Bronchus fibroblast of lung (primary cell): Measurements from ENCODE around the gene RAB34. TPM values are rescaled to one million over a fixed set of nuclear protein-coding genes. Genes with fewer than 3 reads are reported as not detected.

Experiments
- total RNA-seq: library from RNA; depleted of rRNA; stranded (reverse); fragments of >200 nt; gene quantifications from 2 replicates; pipeline ENCODE4 v1.2.3, GENCODE V29; 2015

The RAB34 gene, protein sequence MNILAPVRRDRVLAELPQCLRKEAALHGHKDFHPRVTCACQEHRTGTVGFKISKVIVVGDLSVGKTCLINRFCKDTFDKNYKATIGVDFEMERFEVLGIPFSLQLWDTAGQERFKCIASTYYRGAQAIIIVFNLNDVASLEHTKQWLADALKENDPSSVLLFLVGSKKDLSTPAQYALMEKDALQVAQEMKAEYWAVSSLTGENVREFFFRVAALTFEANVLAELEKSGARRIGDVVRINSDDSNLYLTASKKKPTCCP
- 371 and 405 TPM in 2 replicates for total RNA-seq

DNA sequence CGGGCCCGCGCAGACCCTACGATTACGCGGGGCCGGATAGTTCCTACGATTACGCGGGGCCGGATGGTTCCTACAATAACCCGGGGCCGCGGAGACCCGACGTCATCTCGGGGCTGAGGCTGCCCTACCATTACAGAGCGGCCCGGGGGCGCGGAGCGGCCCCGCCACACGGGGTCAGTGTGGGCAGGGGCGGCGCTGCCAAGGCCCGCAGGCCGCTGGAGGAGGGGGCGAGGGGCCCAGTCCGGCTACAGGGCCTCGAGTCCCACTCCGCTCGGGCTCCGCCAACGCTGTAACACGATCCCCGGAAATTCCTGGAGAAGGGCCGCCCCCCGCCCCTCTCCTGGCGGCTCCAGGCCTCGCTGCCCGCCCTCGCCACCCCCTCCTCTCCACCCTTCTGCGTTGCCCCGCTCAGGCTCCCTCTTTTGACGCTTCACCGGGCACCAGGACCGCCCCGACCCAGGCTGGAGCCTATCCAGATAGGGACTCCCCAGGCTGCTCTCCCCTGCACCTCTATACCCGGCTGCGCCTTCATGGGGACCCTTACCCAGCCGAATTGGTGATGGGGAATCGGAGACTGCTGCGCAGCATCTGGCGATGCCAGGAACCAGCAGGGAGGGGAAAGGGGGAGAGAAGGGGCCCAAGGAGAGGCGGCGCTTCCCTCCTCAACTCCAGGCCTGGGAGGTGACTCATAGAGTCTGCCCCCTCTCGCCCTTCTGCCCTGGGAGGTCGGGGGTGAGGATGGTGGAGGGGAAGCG, at the start of gene RAB34:
Gene RAB34 (minus strand): TSS at position 291 of the 755 bp plus-strand sequence. CDS start 602 bp downstream, outside the sequence.

DNA sequence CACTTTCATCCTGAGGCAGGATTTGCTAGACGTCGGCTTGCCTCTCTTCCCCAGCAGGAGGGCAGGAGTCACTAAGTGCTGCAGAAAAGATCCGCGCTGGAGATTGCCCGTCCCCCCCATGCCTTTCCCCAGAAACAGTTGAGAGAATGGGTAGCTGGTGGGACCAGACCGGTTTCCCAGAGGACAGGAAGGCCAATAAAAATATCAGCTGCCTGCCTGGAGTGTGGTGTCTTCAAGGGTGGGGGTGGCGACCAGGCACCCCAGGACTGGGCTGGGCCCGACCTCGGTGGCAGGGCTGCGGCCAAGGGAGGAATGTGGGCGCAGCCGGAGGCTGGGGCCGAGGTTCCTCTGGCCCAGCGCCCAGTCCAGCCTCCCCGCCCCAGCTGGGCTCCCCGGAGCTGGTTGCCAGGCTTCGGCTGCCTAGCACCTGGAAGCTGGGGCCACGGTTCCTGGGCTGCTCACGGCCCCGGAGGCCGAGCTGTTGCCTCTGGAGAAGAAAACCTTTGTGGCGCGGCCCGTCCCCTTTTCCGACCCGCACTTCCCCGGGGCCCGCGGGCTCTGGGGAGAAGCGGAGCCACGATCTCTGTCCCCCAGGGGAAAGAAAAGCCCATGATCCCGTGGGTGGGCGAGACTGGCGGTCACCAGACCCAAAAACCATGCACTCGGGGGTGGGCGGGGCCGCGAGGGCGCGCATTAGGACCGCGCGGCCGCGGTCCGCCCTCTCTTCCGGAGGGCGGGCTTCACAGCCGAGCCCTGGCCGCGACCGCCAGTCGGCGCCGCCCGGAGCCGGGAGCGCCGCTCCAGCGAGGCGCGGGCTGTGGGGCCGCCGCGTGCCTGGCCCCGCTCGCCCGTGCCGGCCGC, 25.8 kb upstream of the RAB34 start, which contains the start of gene TRAF4:
Gene TRAF4 (plus strand): TSS at position 769 of the 861 bp plus-strand sequence. CDS start 102 bp downstream, outside the sequence.

DNA sequence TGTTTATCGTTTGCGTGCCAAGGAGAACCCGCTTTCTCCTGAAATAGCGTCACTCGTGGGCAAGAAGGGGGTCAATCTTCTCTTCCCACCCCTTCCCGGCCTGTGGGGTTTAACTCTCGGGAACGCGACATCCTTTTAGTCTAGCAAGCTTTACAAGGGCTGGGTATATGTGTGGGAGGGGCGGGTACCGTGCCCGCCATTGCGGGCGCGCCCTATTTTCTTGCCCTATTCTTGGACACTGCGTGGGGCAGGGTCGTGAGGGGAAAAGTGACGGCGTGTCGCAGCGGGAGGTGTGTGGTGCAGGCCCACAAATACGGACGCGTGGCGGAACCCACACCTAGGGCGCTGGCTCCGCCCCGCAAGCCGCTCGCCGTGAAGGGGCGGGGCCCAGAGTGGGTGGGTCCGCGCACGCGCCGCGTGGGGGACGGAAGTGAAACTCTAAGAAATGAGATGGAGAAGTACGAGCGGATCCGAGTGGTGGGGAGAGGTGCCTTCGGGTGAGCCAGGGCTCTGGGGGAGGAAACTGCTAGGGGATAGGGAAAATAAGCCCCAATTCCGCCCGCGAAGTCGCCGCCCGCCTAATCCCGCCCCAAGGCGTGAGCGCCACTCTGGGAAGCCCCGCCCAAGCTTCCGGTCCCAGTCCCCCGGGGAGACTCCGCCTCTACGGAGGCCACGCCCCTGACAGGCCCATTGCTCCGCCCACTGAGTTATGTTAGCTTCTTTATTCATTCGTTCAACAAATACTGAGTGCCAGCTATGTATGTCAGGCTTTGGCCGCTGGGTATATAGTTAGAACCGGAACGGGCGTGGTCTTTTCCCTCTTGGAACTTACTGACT, 10.9 kb upstream of the RAB34 start, which contains the start of gene NEK8:
Gene NEK8 (plus strand): TSS at position 425 of the 837 bp plus-strand sequence. CDS start 26 bp downstream, at position 451.

DNA sequence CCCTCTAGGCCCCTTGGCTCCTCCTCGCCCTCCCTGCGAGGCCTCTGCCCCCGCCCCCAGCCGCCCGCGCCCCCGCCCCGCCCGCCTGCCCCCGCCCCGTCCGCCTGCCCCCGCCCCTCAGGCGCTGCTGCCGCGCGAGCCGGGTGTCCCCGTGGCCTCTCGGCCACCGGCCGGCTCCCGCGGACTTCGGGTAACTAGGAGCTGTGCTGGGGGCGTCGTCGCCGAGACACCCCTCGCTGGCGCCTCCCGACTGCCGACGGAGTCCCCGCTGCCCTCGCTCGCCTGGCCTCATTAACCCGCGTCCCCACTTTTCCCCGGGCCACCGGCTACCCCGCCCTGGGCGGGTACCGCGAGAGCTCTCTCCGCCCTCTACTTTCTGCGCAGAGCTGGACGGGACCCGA, 8.6 kb upstream of the RAB34 start, which contains the start of gene TLCD1:
Gene TLCD1 (minus strand): TSS at position 8 of the 401 bp plus-strand sequence. CDS start 136 bp downstream, outside the sequence.

DNA sequence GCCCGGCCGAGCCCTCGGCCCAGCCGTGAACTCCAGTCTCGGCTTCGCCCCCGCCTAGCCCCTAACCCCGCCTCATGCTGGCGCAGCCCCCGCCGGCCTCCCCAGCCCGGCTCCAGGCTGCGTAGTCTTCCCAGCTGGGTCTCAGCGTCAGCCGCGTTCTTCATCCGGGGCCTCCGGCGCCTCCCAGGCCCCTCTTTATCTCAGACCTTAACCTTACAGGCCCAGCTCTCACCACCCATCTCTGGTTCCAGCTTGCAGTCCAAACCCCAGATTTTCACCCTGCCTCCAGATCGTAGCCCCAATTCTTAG, 6.0 kb downstream of the RAB34 start, which contains the start of gene PROCA1:
Gene PROCA1 (minus strand): TSS at position 166 of the 309 bp plus-strand sequence. CDS start 228 bp downstream, outside the sequence.

Other genes starting within 250 kb of the RAB34 start
- not detected in 2 replicates for gene SLC13A2, start 244.2 kb downstream of the RAB34 start, total RNA-seq
- not detected in 2 replicates for gene FOXN1, start 211.5 kb downstream of the RAB34 start, total RNA-seq
- 21.0 and 24.8 TPM in 2 replicates for gene UNC119, start 165.2 kb downstream of the RAB34 start, total RNA-seq
- 69.6 and 72.1 TPM in 2 replicates for gene PIGS, start 146.3 kb downstream of the RAB34 start, total RNA-seq
- 62.4 and 80.3 TPM in 2 replicates for gene ALDOC, start 141.0 kb downstream of the RAB34 start, total RNA-seq
- gene SPAG5, start 118.8 kb downstream of the RAB34 start, total RNA-seq: 65.1 and 70.4 TPM in 2 replicates
- gene RSKR, start 103.7 kb downstream of the RAB34 start, total RNA-seq: 2.4 and 4.0 TPM in 2 replicates
- 76.0 and 80.3 TPM in 2 replicates for gene BLTP2, start 72.7 kb downstream of the RAB34 start, total RNA-seq
- gene SDF2, start 56.0 kb downstream of the RAB34 start, total RNA-seq: 46.9 and 55.2 TPM in 2 replicates
- gene SUPT6H, start 55.7 kb downstream of the RAB34 start, total RNA-seq: 17.8 and 18.5 TPM in 2 replicates
- 1.8 and 2.9 TPM in 2 replicates for gene PROCA1, start 6.0 kb downstream of the RAB34 start, total RNA-seq
- gene RPL23A, start 2.1 kb upstream of the RAB34 start, total RNA-seq: 615 and 663 TPM in 2 replicates
- gene TLCD1, start 8.4 kb upstream of the RAB34 start, total RNA-seq: 16.8 and 20.0 TPM in 2 replicates
- 2.1 and 2.9 TPM in 2 replicates for gene NEK8, start 10.9 kb upstream of the RAB34 start, total RNA-seq
- 38.3 and 38.7 TPM in 2 replicates for gene TRAF4, start 26.1 kb upstream of the RAB34 start, total RNA-seq
- 10.9 and 11.6 TPM in 2 replicates for gene FAM222B, start 124.9 kb upstream of the RAB34 start, total RNA-seq
- 80.0 and 94.8 TPM in 2 replicates for gene ERAL1, start 137.1 kb upstream of the RAB34 start, total RNA-seq
- 45.0 and 45.7 TPM in 2 replicates for gene FLOT2, start 179.9 kb upstream of the RAB34 start, total RNA-seq
- gene DHRS13, start 185.2 kb upstream of the RAB34 start, total RNA-seq: 2.1 and 5.0 TPM in 2 replicates
- 20.5 and 24.7 TPM in 2 replicates for gene PHF12, start 233.7 kb upstream of the RAB34 start, total RNA-seq